NCI-H510A treated with DMSO at 0.1 percent for 48 hours (cell line): ENCODE data around the gene PLGRKT.

Experiments
- DNase-seq: peaks from one replicate; lab custom pipeline; 2025; lab: John Stamatoyannopoulos, UW

Gene PLGRKT

GRCh38 chr9:5310851-5311250 lies 126.9 kb downstream of the PLGRKT start:
- DNase-seq, result no peak
